Measurements from ENCODE around the gene UACA.

- TF ChIP-seq, protein P1, sequence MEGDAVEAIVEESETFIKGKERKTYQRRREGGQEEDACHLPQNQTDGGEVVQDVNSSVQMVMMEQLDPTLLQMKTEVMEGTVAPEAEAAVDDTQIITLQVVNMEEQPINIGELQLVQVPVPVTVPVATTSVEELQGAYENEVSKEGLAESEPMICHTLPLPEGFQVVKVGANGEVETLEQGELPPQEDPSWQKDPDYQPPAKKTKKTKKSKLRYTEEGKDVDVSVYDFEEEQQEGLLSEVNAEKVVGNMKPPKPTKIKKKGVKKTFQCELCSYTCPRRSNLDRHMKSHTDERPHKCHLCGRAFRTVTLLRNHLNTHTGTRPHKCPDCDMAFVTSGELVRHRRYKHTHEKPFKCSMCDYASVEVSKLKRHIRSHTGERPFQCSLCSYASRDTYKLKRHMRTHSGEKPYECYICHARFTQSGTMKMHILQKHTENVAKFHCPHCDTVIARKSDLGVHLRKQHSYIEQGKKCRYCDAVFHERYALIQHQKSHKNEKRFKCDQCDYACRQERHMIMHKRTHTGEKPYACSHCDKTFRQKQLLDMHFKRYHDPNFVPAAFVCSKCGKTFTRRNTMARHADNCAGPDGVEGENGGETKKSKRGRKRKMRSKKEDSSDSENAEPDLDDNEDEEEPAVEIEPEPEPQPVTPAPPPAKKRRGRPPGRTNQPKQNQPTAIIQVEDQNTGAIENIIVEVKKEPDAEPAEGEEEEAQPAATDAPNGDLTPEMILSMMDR (IDR thresholded peaks at IDR 0.05; ENCODE audit: low read depth, low read length): no peak
- no peak for TF ChIP-seq EZH2phosphoT487 (IDR thresholded peaks at IDR 0.05; ENCODE audit: low read depth)
Measured at GRCh38 chr15:70627734-70628548, 135.4 kb downstream of the UACA start.

Data from OCI-LY3 (cell line).